HL-60 (cell line): ENCODE results near the gene R3HCC1L.

Experiments used
- GABPA ChIP-seq: IDR thresholded peaks from 2 replicates; pipeline ENCODE4 v1.6.1; 2012; ENCODE audit warnings: low read depth
- POLR2AphosphoS5 ChIP-seq: IDR thresholded peaks from 2 replicates; pipeline ENCODE4 v1.6.1; 2012; ENCODE audit warnings: low read depth
- TF ChIP-seq, protein P1 (sequence below): IDR thresholded peaks from one replicate; pipeline ENCODE4 v1.5.1; 2011; ENCODE audit warnings: low read length, control low read depth, inconsistent platforms; ENCODE audit not compliant: insufficient read depth
- TF ChIP-seq, protein P2 (sequence below): IDR thresholded peaks from 2 replicates; pipeline ENCODE4 v1.6.1; 2012; ENCODE audit warnings: low read depth; ENCODE audit not compliant: insufficient replicate concordance

DNA sequence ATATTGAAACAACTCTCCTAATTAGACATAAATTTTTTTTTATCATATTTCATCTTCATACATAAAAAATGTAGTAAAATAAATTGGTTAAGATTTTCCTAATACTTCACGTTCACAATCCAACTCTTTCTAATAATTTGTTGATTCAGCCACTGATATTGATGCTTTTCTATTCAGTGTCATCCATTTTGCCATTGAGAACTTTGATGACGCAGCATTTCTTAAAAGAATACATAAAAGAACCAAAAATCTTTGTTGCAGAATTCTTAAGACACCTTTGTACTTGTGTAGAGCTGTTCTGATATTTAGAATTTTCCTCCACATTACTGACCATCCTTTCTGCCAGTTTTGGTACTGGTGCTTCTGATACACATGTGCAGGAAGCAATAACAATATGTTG lies 80.9 kb downstream of the R3HCC1L start:
- TF ChIP-seq, protein P1, sequence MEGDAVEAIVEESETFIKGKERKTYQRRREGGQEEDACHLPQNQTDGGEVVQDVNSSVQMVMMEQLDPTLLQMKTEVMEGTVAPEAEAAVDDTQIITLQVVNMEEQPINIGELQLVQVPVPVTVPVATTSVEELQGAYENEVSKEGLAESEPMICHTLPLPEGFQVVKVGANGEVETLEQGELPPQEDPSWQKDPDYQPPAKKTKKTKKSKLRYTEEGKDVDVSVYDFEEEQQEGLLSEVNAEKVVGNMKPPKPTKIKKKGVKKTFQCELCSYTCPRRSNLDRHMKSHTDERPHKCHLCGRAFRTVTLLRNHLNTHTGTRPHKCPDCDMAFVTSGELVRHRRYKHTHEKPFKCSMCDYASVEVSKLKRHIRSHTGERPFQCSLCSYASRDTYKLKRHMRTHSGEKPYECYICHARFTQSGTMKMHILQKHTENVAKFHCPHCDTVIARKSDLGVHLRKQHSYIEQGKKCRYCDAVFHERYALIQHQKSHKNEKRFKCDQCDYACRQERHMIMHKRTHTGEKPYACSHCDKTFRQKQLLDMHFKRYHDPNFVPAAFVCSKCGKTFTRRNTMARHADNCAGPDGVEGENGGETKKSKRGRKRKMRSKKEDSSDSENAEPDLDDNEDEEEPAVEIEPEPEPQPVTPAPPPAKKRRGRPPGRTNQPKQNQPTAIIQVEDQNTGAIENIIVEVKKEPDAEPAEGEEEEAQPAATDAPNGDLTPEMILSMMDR, result no peak
- TF ChIP-seq POLR2AphosphoS5 (no peak), GABPA (no peak)
- TF ChIP-seq, protein P2, sequence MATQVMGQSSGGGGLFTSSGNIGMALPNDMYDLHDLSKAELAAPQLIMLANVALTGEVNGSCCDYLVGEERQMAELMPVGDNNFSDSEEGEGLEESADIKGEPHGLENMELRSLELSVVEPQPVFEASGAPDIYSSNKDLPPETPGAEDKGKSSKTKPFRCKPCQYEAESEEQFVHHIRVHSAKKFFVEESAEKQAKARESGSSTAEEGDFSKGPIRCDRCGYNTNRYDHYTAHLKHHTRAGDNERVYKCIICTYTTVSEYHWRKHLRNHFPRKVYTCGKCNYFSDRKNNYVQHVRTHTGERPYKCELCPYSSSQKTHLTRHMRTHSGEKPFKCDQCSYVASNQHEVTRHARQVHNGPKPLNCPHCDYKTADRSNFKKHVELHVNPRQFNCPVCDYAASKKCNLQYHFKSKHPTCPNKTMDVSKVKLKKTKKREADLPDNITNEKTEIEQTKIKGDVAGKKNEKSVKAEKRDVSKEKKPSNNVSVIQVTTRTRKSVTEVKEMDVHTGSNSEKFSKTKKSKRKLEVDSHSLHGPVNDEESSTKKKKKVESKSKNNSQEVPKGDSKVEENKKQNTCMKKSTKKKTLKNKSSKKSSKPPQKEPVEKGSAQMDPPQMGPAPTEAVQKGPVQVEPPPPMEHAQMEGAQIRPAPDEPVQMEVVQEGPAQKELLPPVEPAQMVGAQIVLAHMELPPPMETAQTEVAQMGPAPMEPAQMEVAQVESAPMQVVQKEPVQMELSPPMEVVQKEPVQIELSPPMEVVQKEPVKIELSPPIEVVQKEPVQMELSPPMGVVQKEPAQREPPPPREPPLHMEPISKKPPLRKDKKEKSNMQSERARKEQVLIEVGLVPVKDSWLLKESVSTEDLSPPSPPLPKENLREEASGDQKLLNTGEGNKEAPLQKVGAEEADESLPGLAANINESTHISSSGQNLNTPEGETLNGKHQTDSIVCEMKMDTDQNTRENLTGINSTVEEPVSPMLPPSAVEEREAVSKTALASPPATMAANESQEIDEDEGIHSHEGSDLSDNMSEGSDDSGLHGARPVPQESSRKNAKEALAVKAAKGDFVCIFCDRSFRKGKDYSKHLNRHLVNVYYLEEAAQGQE, result no peak
